ENCODE results near the gene NLE1. TPM values are rescaled to one million over a fixed set of nuclear protein-coding genes. Genes with fewer than 3 reads are reported as not detected.
"Not testable (repeated sequence)": the region's sequence is repeated elsewhere in the genome, so short reads cannot be mapped to it uniquely, and the experiment has no call there.

NLE1 gene
- total RNA-seq, 4 donors from 2014 or later: 5.1 to 11.7 (median 8.3) TPM

DNA sequence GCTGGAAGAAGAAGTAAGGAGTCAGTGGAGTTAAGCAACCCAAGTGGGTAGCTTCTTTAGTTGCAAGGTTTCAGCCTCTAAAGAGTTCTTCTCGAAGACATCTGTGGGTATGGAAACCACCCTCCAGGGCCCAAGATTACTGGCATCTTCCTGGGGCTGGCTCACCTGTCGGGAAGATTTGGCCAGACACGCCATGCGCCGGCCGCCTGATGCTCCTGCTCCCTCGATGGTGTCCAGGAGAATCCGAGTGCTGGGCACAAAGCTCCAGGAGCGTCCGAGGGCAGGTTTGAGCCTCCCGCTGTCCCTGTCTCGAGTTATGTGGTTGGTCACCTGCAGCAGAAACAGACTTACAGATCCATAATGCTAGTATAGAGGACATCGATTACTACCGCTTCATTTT lies 41.1 kb downstream of the NLE1 start:
- Histone ChIP-seq H3K4me1 (no peaks in the 10 kb centered on the region), H3K36me3 (peaks cover 0 to 48% (median 0%) of the 10 kb centered on the region in 3 donors), H3K27ac (no peak overlapping the region), H3K27me3 (no peaks in the 10 kb centered on the region), H3K4me3 (no peak overlapping the region), H3K9me3 (no peaks in the 10 kb centered on the region)
- TF ChIP-seq POLR2A (IDR thresholded peaks at IDR 0.05): no peak
- TF ChIP-seq, protein P1, sequence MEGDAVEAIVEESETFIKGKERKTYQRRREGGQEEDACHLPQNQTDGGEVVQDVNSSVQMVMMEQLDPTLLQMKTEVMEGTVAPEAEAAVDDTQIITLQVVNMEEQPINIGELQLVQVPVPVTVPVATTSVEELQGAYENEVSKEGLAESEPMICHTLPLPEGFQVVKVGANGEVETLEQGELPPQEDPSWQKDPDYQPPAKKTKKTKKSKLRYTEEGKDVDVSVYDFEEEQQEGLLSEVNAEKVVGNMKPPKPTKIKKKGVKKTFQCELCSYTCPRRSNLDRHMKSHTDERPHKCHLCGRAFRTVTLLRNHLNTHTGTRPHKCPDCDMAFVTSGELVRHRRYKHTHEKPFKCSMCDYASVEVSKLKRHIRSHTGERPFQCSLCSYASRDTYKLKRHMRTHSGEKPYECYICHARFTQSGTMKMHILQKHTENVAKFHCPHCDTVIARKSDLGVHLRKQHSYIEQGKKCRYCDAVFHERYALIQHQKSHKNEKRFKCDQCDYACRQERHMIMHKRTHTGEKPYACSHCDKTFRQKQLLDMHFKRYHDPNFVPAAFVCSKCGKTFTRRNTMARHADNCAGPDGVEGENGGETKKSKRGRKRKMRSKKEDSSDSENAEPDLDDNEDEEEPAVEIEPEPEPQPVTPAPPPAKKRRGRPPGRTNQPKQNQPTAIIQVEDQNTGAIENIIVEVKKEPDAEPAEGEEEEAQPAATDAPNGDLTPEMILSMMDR (IDR thresholded peaks at IDR 0.05): no peak
- no peak for DNase-seq

DNA sequence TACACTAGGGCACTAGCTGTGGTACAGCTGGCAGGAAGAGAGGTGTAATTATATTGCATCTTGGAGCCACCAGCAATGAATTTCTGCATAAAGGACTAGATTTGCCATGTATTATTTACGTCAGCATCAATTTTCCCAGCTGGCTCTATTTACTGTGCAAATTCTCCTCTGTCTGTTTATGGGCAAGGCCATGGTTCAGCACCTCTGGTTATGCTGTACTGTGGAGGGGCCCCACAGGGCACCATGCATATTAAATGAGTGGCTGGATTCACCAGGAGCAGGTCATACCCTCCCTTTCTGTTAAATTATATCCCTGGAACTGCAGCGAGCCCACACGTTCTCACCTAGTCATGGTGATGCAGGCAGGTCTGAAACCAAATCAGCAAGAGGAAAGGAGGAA lies 42.2 kb downstream of the NLE1 start:
- H3K27me3 ChIP-seq: no peaks in the 10 kb centered on the region
- TF ChIP-seq, protein P1 (IDR thresholded peaks at IDR 0.05): no peak
- no peak for TF ChIP-seq POLR2A (IDR thresholded peaks at IDR 0.05)
- H3K4me1 ChIP-seq: no peaks in the 10 kb centered on the region
- peaks cover 0 to 45% (median 0%) of the 10 kb centered on the region in 3 donors for H3K36me3 ChIP-seq
- no peaks in the 10 kb centered on the region for H3K9me3 ChIP-seq
- no peak overlapping the region for H3K4me3 ChIP-seq
- DNase-seq: no peak
- H3K27ac ChIP-seq: no peak overlapping the region

DNA sequence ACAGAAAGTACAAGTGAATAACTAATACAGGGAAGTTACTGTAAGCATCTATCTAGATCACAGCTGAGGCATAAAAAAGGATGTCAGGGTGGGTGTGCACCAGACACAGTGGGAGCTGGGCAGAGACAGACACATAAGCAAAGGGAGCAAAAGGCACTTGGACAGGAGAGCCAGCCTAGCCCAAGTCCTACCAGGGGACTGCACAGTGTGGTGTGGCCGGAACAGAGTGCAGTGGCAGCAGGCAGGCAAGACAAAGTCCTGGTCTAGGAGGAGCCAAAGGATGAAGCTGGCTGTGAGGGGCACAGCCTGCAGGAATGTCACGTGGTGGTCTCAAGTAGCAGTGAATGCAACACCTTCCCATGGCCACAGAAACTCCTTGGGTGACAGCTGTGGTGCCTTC lies 44.3 kb downstream of the NLE1 start:
- H3K27ac ChIP-seq: no peak overlapping the region

DNA sequence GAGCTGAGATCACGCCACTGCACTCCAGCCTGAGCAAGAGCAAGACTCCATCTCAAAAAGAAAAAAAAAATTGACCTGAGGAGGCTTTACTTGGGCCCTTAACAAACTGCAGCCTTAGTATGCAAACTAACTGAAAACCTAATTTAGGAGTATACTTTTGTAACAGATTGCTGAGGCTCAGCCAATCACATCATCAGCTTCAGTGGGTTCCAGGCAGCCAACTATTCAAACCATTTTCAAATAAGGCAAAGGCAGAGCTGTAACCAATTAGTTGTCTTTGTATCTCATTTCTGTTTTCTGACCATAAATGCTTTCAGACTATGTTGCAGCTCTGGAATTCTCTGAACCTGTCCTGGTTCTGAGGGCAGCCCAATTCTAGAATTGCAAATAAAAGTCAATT lies 46.4 kb downstream of the NLE1 start:
- Histone ChIP-seq H3K9me3 (no peaks in the 10 kb centered on the region), H3K4me3 (no peak overlapping the region), H3K27me3 (no peaks in the 10 kb centered on the region), H3K27ac (no peak overlapping the region), H3K4me1 (no peaks in the 10 kb centered on the region), H3K36me3 (peaks cover 0 to 17% (median 0%) of the 10 kb centered on the region in 3 donors)
- DNase-seq: no peak
- TF ChIP-seq, protein P1 (IDR thresholded peaks at IDR 0.05): no peak
- no peak for TF ChIP-seq POLR2A (IDR thresholded peaks at IDR 0.05)

More for the DNA sequence above, 44.3 kb downstream of the NLE1 start:
- H3K4me1 ChIP-seq: no peaks in the 10 kb centered on the region
- no peaks in the 10 kb centered on the region for H3K9me3 ChIP-seq
- no peak for DNase-seq
- H3K4me3 ChIP-seq: no peak overlapping the region
- TF ChIP-seq, protein P1 (IDR thresholded peaks at IDR 0.05): no peak
- no peak for TF ChIP-seq POLR2A (IDR thresholded peaks at IDR 0.05)
- H3K36me3 ChIP-seq: peaks cover 0 to 34% (median 0%) of the 10 kb centered on the region in 3 donors
- no peaks in the 10 kb centered on the region for H3K27me3 ChIP-seq

DNA sequence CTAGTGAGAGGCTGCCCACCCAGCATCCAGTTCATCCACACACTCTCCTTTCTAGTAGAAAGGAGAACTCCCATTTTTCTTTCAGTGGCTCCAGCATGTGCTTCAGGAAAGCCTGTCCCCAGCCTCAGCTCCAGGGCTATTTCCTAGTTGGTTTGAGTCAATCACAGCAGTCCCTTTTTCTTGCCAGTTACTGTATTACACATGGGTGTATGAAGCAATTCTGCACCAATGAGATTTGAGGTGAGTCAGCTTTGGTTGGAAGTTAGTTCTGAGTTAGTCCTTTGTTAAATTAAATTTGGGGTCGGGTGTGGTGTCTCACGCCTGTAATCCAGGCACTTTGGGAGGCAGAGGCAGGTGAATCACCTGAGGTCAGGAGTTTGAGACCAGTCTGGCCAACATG lies 47.2 kb downstream of the NLE1 start:
- no peaks in the 10 kb centered on the region for H3K4me1 ChIP-seq
- DNase-seq: no peak
- TF ChIP-seq, protein P1 (IDR thresholded peaks at IDR 0.05): no peak
- no peak for TF ChIP-seq POLR2A (IDR thresholded peaks at IDR 0.05)
- peaks cover 0 to 10% (median 0%) of the 10 kb centered on the region in 3 donors for H3K36me3 ChIP-seq
- H3K9me3 ChIP-seq: no peaks in the 10 kb centered on the region
- H3K27me3 ChIP-seq: no peaks in the 10 kb centered on the region
- H3K27ac ChIP-seq: no peak overlapping the region
- no peak overlapping the region for H3K4me3 ChIP-seq

DNA sequence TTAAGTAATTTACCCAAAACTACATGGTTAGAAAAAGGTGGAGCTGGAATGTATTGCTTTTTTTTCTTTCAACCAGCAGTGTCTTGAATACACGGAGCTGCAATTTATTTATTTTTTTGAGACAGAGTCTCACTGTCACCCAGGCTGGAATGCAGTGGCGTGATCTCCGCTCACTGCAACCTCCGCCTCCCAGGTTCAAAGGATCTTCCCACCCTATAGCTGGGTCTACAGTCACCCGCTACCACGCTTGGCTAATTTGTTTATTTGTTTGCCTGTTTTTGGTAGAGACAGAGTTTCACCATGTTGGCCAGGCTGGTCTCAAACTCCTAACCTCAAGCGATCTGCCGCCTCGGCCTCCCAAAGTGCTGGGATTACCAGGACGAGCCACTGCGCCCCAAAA lies 51.4 kb downstream of the NLE1 start:
- DNase-seq, H3K27me3 ChIP-seq, H3K4me3 ChIP-seq, H3K9me3 ChIP-seq, H3K27ac ChIP-seq, H3K36me3 ChIP-seq: not testable (repeated sequence)
- peaks cover 0 to 16% (median 3%) of the 10 kb centered on the region in 4 donors for H3K4me1 ChIP-seq

All from Peyer's patch (tissue), 4 donors.